CD4-positive, alpha-beta T cell treated with Interleukin-21 for 1 hour (primary cell): Measurements from ENCODE around the gene HACE1.
A peak's percentile ranks its signal among the peaks of the same experiment; 100 is the strongest.
"Not testable (repeated sequence)": the region's sequence is repeated elsewhere in the genome, so short reads cannot be mapped to it uniquely, and the experiment has no call there.

Source experiments
- DNase-seq: peaks from one replicate; pipeline ENCODE4 v3.0.0-alpha.2; 2020

The HACE1 gene

DNA sequence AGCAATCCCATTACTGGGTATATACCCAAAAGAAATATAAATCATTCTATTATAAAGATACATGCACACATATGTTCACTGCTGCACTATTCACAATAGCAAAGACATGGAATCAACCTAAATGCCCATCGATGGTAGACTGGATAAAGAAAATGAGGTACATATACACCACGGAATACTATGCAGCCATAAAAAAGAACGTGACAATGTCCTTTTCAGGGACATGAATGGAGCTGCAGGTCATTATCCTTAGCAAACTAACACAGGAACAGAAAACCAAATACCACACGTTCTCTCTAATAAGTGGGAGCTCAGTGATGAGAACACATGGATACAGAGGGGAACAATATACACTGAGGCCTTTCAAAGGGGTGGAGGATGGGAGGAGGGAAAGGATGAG is 38.9 kb downstream of the HACE1 start:
- not testable (repeated sequence) for DNase-seq

DNA sequence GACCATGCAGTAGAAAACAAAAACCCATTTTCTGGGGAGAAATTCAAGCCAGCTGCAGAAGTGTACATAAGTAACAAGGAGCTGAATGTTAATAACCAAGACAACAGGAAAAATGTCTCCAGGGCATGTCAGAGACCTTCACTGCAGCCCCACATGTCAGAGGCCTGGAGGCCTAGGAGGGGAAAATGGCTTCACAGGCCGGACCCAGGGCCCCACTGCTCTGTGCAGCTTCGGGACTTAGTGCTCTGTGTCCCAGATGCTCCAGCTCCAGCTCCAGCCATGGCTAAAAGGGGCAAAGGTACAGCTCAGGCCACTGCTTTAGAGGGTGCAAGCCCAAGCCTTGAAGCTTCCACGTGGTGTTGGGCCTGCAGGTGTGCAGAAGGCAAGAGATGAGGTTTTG is 43.6 kb downstream of the HACE1 start:
- no peak for DNase-seq

DNA sequence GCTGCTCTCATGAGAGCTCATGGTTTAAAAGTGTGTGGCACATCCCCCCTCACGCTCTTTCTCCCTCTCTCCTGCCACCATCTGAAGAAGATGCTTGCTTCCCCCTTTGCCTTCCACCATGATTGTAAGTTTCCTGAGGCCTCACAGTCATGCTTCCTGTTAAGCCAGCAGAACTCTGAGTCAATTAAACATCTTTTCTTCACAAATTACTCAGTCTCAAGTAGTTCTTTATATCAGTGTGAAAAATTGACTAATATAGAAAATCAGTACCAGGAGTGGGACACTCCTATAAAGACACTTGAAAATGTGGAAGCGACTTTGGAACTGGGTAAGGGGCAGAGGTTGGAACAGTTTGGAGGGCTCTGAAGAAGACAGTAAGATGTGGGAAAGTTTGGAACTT is 45.0 kb downstream of the HACE1 start:
- no peak for DNase-seq

DNA sequence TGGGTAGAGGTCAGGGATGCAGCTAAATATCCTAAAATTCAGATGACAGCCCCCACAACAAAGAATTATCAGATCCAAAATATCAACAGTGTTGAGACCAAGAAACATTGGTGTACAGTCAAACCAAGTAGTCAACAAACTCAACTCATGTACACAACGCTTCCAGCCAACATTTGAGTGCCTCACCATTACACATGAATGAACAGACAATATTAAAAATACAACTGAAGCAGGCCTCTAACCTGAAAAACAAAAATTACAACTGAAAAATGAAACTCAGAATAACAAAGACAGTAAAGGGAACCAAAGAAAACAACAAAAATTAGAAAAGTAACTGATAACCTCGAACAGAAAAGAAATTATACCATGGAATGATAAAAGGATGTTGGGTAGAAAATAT is 46.2 kb downstream of the HACE1 start:
- no peak for DNase-seq

DNA sequence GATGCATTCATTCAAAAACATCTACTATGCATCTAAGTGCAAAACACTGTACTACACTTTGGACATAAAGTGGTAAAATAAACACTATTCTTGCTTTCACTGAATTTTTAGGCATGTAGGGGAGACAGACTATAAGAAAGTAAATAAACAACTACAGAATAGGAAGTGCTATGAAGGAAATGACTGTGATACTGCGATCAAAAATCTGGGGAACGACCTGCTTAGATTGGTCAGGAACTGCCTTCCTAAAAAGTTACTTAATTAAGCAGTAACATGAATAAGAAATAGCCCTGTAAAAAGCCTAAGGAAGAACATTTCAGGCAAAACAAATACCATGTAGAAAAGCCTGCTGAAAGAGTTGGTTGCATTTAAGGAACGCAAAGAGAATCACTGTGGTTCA is 50.6 kb downstream of the HACE1 start:
- DNase-seq = no peak

DNA sequence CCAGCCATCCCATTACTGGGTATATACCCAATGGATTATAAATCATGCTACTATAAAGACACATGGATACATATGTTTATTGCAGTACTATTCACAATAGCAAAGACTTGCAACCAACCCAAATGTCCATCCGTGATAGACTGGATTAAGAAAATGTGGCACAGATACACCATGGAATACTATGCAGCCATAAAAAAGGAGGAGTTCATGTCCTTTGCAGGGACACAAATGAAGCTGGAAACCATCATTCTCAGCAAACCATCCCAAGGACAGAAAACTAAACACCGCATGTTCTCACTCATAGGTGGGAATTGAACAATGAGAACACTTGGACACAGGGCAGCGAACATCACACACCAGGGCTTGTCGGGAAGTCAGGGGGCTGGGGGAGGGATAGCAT is 54.4 kb downstream of the HACE1 start:
- DNase-seq = not testable (repeated sequence)

DNA sequence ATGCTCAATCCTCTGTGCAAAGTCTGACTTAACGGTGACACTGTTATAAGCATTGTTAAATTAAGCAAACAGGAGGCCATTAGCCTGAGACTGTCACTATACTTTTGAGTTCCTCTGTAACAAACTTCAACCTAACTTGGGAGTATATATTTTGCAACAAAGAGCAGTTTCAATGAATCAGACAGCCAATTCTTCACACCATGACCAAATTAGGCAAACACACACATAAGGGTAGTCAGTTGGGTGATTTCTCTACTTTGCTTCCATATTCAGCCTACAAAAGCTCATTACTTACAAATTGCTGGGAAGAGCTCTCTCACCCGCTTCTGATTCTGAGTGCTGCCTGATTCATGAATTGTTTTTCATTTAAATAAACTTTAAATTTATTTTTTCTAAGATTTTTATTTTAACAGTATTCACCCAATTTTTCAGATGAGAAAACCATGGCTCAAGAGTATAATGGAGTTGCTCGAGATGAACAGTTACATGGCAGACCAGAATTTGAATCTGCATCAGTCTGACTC is 60.5 kb downstream of the HACE1 start:
- no peak for DNase-seq

DNA sequence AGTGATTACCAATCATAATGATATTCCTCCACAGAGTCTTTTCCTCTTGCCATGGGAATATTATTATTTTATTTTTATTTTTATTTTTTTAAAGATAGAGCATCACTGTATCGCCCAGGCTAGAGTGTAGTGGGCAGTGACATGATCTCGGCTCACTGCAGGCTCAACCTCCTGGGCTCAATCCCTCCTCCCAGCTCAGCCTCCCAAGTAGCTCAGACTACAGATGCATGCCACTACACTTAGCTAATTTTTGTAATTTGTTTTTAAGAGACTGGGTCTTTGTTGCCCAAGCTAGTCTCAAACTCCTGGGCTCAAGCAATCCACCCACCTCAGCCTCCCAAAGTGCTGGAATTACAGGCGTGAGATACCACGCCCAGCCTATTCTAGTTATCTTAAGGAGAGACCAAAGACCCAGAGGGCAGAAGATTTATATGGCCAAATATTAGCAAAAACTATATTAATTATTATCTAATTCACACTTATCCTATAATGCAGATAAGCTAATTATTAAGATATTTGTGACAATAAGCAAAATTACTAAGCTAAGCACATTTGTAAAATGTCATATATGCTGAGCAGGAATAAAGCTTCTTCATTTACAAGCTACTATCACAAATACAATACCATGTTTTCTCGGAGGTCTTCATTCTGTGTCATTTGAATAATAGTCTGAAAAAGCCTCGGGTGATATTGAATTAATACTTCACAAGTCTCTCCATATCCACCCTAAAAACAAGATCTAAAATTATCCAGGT is 63.5 kb downstream of the HACE1 start:
- no peak for DNase-seq

DNA sequence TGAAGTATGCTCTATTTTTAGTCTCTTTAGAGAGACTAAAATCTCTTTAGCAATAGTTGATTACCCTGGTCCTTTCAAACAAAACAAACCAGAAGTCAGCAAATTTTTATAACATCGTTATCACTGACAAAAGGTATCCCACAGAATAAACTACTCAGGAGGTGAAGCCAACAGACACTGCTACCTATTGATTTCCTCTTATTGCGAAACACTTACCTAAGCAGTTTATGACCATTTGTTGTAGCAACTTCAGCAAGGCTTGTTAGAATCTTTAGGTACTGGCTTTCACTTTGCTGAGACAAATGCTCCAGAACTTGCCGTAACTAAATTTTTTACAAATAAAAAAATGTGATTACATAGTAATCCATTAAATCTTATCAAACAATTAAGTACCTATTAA is 64.4 kb downstream of the HACE1 start:
- DNase-seq = no peak

DNA sequence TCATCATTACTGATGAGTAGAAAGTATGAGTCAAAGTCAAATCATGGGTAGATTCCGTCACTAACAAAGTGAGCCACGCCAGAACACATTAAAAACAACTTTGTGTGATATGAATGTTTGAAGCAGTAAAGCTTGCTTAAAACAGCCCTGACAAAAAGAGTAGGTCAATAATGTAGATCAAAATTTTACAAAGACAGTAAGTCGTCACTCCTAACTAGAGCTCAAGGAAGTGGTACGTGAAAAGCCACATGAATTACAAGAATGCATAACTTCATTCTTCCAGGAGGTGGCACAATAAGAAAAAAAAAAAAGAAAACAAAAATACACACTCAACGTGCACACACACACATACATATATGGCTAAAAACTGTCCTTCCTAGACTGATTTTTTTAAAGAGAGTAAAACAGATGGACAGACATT is 69.9 kb downstream of the HACE1 start:
- DNase-seq = peak; percentile 45

DNA sequence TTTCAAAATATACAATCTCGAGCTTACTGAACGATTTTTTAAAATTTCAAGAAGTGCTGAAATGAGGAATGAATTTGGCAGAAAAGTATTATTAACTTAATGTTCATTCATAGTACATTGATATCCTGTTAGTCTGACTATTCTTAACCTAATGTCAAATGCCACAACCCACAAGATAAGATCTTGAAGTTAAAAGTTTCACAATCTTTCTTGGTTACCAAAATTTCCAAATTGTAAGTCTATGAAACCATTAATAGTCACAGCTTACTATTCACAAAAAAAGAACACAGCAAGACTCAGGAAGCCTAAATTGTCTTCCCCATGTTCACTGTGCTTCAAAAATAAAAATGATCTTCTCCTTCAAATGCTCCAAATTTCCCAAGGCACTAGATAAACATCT is 71.3 kb downstream of the HACE1 start:
- peak; percentile 17 for DNase-seq

DNA sequence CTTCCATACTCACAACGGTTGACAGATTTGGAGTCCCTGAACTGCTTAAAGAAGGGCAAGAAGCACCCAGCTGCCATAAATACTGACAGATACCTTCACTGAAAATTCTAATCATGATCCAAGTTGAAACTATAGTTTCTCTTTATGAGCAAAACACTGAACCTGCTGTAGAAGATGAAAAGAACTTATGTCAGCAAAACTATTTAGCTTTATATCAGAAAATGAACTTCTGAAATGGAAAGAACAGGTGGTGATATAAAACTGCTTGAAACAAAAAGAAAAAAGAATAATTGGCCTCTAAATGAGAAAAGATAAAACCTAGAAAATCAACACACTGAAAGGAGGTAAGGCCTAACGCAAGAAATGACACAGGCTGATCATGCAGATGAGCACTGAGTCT is 72.4 kb downstream of the HACE1 start:
- no peak for DNase-seq

DNA sequence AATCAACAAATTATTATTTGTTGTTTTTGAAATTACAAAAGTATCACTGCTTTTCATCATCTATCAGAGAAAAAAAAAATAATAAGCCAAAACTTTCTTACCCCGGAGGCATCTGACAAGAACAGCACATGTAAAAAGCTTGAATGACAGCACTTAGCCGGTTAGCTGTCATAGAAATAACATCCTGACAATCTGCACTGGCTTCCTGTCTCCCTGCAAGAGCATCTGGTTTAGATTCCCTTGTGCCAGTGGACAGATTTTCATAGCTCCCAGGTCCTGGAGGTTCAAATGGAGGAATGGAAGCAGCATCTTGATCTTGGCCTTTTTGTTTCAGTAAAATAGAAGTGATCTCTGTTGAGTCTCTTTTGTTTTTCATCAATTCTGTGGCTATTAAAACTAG is 74.8 kb downstream of the HACE1 start:
- no peak for DNase-seq

DNA sequence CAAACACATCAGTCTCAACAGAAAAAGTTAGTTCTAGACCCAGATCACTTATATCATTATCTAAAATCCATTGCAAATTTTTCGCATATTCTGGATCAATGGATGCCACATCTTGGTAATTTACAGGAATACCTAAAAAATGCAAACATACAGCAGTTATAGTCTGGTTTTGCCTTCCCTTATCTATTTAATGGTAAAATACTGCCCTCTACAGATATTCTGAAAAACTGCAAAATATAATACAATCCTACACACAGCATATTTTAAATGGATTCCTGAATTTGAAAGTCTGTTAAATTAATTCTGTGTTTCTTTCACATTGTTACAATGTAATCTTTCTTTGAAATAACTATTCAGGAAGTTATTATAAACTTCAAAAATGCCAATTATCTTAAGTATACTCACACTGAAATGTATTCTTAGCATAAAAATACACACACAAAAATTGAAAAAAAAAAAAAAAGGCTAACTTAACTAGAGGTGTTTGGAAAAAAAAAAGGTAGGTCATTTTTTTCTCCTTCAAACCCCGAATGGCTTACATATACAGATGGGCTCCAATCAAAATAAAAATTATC is 88.4 kb downstream of the HACE1 start:
- peak; percentile 42 for DNase-seq

DNA sequence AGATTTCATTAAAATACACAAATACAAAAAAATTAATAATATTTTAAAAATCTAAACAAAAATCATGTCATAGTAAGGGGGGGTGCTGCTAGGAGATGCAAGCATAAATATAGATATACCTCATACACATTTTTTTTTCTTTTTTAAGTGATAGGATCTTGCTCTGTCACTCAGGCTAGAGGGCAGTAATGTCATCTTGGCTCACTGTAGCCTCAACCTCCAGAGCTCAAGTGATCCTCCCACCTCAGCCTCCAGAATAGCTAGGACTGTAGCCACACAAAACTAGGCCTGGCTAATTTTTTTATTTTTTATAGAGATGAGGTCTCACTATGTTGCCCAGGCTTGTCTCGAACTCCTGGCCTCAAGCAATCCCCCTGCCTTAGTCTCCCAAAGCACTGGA is 90.8 kb downstream of the HACE1 start:
- DNase-seq = no peak

DNA sequence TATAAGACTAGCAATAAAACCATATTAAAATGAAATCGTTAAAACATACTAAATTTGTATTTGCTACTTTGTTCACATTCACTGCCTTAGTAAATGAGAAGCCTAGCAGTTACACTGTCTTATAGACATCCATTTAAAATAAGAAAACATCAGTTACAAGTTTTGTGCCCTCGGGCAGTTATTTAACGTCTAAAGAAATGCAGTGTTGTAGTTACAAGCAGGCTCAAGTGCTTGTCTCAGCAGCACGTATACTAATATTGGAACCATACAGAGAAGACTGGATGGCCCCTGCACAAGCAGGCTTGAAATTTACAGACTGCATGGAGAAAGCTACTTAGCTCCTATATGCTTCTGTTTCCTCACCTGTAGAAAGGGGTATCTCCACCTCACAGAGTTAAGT is 93.1 kb downstream of the HACE1 start:
- DNase-seq = no peak

DNA sequence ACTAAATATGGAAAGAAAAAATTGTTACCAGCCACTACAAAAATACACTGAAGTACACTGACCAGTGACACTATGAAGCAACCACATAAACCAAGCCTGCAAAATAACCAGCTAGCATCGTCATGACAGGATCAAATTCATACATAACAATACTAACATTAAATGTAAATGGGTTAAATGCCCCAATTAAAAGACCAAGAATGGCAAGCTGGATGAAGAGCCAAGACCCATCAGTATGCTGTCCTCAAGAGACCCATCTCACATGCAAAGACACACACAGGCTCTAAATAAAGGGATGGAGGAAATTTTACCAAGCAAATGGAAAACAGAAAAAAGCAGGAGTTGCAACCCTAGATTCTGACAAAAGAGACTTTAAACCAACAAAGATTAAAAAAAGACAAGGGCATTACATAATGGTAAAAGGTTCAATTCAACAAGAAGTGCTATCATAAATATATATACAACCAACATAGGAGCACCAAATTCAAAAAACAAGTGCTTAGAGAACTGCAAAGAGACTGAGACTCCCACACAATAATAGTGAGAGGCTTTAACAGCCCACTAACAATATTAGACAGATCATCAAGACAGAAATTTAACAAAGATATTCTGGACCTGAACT is 104.8 kb downstream of the HACE1 start:
- no peak for DNase-seq

DNA sequence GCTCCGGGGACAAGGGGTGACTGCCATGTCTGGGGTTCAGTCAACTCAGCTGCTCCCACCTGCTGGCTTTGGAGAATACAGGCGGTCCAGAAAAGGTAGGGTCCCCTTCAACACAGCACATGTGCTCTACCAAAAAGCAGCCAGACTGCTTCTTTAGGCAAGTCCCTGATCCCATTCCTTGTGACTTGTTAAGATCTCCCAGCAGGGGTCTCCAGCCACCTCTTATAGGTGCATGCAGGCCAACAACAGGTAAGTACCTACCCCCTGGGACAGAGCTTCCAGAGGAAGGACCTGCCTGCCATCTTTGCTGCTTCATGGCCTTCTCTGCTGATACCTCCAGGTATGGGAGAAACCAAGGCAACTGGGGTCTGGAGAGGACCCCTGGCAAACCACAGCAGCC is 106.5 kb downstream of the HACE1 start:
- no peak for DNase-seq

DNA sequence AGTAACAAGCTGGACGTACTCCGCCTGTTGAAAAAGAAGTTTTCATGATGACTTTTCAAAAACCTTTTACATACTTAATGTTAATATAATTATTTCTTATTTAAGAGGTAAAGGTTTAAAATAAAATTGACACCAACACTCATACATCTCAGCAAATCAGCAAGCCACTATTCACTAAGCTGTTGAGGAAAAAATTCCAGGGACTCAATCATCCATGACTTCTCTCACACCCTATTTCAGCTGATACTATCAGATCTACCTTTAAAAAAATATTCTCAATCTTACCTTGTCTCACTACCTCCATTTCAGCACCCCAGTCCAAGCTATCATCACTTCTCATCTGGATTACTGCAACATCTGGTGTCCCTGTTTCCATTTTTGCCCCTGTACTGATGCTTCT is 109.3 kb downstream of the HACE1 start:
- DNase-seq = no peak

DNA sequence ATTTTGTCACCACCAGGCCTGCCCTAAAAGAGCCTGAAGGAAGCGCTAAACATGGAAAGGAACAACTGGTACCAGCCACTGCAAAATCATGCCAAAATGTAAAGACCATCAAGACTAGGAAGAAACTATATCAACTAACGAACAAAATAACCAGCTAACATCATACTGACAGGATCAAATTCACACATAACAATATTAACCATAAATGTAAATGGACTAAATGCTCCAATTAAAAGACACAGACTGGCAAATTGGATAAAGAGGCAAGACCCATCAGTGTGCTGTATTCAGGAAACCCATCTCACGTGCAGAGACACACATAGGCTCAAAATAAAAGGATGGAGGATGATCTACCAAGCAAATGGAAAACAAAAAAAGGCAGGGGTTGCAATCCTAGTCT is 120.6 kb downstream of the HACE1 start:
- not testable (repeated sequence) for DNase-seq

DNA sequence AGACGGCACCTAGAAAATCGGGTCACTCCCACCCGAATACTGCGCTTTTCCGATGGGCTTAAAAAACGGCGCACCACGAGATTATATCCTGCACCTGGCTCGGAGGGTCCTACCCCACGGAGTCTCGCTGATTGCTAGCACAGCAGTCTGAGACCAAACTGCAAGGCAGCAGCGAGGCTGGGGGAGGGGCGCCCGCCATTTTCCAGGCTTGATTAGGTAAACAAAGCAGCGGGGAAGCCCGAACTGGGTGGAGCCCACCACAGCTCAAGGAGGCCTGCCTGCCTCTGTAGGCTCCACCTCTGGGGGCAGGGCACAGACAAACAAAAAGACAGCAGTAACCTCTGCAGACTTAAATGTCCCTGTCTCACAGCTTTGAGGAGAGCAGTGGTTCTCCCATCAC is 122.2 kb downstream of the HACE1 start:
- not testable (repeated sequence) for DNase-seq

DNA sequence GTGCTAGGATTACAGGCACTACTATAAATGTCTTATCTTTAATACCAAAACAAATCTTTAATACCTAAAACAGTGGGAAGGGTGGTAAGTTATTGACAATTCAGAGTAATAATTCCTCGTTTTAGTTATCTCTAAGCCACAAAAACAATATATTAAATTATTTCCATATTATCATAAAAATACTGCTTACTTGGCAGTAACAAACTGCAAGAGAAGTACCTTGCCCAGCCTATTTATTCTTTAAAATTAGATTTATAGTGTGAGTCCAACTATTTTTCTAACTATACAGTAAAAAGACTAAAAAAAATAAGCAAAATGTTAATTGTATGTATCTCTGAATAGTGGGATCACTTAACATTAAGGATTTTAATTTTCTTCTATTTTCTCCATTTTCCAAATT is 123.2 kb downstream of the HACE1 start:
- no peak for DNase-seq

DNA sequence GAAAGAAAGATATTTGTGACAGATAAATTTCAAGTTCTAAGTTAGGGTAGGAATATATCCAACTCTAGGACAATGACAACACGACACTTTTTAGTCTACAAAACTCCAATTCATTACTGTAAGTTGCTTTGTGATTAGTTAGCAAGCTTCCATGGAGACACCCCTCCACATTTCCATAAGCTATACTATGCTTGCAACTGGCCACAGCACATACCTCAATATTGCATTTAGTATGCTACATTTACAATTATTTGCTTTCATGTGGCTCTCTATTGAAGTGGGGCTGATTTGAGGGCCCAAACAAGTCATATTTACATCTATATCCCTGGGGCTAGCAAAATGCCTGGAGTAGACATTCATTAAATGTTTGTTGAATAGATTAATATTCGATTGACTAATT is 129.3 kb downstream of the HACE1 start:
- DNase-seq = no peak

DNA sequence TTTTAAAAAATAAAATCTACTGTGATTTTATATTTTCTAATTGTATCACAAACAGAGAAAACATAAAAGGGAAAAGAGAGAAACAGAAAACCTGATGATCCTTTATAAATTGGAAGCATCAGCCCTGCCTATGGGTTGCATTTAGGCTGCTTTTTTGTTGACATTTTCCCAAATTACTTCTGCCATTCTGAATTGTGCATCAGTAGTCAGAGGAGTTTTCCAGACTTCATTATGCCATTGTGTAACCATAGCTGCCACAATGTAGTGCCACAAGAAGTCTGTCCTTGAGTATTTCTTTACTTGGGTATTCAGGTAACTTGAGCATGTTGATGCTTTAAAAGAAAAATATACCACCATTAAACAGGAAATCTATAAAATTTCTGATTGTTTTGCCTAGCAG is 130.3 kb downstream of the HACE1 start:
- no peak for DNase-seq
